NCI-H146 treated with DMSO at 0.1 percent for 48 hours (cell line): ENCODE results near the gene RRM2.

Experiments used
- DNase-seq: peaks from one replicate; lab custom pipeline; 2025; ENCODE audit not compliant: unreplicated experiment; lab: John Stamatoyannopoulos, UW

Gene RRM2

GRCh38 chr2:10171006-10171800 lies 48.7 kb downstream of the RRM2 start:
- DNase-seq = no peak

GRCh38 chr2:10172033-10172871 lies 49.7 kb downstream of the RRM2 start:
- DNase-seq = no peak

- DNase-seq = no peak
Measured at GRCh38 chr2:10173258-10174005, 50.9 kb downstream of the RRM2 start.

- no peak for DNase-seq
Measured at GRCh38 chr2:10174173-10174572, 51.6 kb downstream of the RRM2 start.

- DNase-seq = no peak
Measured at GRCh38 chr2:10175441-10175840, 52.9 kb downstream of the RRM2 start.

GRCh38 chr2:10178751-10179150 lies 56.2 kb downstream of the RRM2 start:
- DNase-seq = no peak

- no peak for DNase-seq
Measured at GRCh38 chr2:10179422-10179821, 56.9 kb downstream of the RRM2 start.

GRCh38 chr2:10180229-10180628 lies 57.7 kb downstream of the RRM2 start:
- no peak for DNase-seq
